Esophagus squamous epithelium (tissue), 4 donors: ENCODE results near the gene MFAP3.

Source experiments
- POLR2A ChIP-seq, 4 donors: fragments of 450-650 bp; IDR thresholded peaks; one replicate each; pipeline ENCODE4 v1.6.1; 2017; ENCODE audit warnings: antibody characterized with exemption in 4 of 4, mild to moderate bottlenecking in 4 of 4, moderate library complexity in 3 of 4
- TF ChIP-seq, protein P1 (sequence below), 6 experiments: fragments of 450-650 bp in 4 of 6; fragments of 200-600 bp in 2 of 6; sonication (generic) in 2 of 6; IDR thresholded peaks; one replicate each; pipeline ENCODE4 v1.5.1; 2016 to 2019; ENCODE audit warnings: antibody characterized with exemption in 6 of 6, mild to moderate bottlenecking in 4 of 6, moderate library complexity in 4 of 6

GRCh38 chr5:154087260-154087659, 48.5 kb downstream of the MFAP3 start:
- TF ChIP-seq, protein P1, sequence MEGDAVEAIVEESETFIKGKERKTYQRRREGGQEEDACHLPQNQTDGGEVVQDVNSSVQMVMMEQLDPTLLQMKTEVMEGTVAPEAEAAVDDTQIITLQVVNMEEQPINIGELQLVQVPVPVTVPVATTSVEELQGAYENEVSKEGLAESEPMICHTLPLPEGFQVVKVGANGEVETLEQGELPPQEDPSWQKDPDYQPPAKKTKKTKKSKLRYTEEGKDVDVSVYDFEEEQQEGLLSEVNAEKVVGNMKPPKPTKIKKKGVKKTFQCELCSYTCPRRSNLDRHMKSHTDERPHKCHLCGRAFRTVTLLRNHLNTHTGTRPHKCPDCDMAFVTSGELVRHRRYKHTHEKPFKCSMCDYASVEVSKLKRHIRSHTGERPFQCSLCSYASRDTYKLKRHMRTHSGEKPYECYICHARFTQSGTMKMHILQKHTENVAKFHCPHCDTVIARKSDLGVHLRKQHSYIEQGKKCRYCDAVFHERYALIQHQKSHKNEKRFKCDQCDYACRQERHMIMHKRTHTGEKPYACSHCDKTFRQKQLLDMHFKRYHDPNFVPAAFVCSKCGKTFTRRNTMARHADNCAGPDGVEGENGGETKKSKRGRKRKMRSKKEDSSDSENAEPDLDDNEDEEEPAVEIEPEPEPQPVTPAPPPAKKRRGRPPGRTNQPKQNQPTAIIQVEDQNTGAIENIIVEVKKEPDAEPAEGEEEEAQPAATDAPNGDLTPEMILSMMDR (IDR thresholded peaks at IDR 0.05): no peak
- no peak for TF ChIP-seq POLR2A (IDR thresholded peaks at IDR 0.05)
